Measurements from ENCODE around the gene SELE. TPM values are rescaled to one million over a fixed set of nuclear protein-coding genes. Genes with fewer than 3 reads are reported as not detected.

SELE gene
- total RNA-seq, 3 donors from 2014 or later = 0.35 to 0.67 (median 0.63) TPM

GRCh38 chr1:169739980-169740379, 6.1 kb upstream of the SELE start:
- no peaks in the 10 kb centered on the region for H3K36me3 ChIP-seq (ENCODE audit: low read depth)
- no peak for DNase-seq
- no peaks in the 10 kb centered on the region for H3K9me3 ChIP-seq
- intact Hi-C loops (cut with DNase I, micrococcal nuclease) = no loop called here
- TF ChIP-seq, protein P1, sequence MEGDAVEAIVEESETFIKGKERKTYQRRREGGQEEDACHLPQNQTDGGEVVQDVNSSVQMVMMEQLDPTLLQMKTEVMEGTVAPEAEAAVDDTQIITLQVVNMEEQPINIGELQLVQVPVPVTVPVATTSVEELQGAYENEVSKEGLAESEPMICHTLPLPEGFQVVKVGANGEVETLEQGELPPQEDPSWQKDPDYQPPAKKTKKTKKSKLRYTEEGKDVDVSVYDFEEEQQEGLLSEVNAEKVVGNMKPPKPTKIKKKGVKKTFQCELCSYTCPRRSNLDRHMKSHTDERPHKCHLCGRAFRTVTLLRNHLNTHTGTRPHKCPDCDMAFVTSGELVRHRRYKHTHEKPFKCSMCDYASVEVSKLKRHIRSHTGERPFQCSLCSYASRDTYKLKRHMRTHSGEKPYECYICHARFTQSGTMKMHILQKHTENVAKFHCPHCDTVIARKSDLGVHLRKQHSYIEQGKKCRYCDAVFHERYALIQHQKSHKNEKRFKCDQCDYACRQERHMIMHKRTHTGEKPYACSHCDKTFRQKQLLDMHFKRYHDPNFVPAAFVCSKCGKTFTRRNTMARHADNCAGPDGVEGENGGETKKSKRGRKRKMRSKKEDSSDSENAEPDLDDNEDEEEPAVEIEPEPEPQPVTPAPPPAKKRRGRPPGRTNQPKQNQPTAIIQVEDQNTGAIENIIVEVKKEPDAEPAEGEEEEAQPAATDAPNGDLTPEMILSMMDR (IDR thresholded peaks at IDR 0.05) = no peak
- ATAC-seq = no peak
- H3K4me3 ChIP-seq = no peak overlapping the region
- no peaks in the 10 kb centered on the region for H3K4me1 ChIP-seq (ENCODE audit: low read depth)

DNA sequence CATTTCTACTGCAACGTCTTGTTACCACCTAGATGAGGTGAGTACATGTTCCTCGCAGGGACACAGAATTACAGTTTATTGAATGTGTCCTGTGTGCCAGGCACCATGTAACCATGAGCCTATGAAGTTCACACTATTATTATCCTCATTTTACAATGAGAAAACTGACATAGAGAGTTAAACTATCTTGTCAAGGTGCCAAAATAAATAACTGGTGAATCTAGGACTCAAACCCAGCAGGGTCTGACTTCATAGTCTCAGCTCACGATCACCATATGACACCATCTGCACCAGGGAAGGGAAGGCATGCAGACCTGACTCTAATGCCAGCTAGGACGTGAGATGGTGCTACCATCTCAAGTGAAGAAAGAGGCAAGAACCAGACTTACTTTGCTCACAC, 2.4 kb downstream of the SELE start:
- no peak for ATAC-seq
- peaks cover 4% of the 10 kb centered on the region for H3K4me1 ChIP-seq (ENCODE audit: low read depth)
- intact Hi-C loops (cut with DNase I, micrococcal nuclease) = no loop called here
- H3K9me3 ChIP-seq = no peaks in the 10 kb centered on the region
- TF ChIP-seq, protein P1 (IDR thresholded peaks at IDR 0.05) = no peak
- DNase-seq = no peak
- no peak overlapping the region for H3K4me3 ChIP-seq
- no peaks in the 10 kb centered on the region for H3K36me3 ChIP-seq (ENCODE audit: low read depth)

- no peaks in the 10 kb centered on the region for H3K9me3 ChIP-seq
- DNase-seq (no peak), ATAC-seq (peak; percentile 52)
- H3K36me3 ChIP-seq (ENCODE audit: low read depth) = no peaks in the 10 kb centered on the region
- H3K4me1 ChIP-seq (ENCODE audit: low read depth) = peaks cover 4% of the 10 kb centered on the region
- intact Hi-C loops (cut with DNase I, micrococcal nuclease) = no loop called here
- no peak overlapping the region for H3K4me3 ChIP-seq
- TF ChIP-seq, protein P1 (IDR thresholded peaks at IDR 0.05) = no peak
Observed at GRCh38 chr1:169729991-169730390, 3.9 kb downstream of the SELE start.

DNA sequence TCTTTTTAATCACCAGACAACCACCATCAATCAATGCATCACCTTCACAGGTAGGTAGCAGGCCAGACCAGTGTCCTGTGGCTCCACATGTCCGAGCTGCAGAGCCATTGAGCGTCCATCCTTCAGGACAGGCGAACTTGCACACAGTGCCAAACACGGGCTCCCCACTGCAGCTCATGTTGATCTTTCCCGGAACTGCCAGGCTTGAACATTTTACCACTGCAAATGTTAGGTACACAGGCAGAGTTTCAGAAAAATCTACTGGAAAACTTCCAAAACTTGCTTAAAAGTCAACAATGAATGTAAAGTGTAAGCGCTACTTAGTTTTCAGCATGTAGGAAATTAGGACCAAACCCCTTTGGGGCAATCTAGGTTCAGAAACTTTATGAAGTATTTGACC, 6.6 kb downstream of the SELE start:
- ATAC-seq = peak; percentile 78
- TF ChIP-seq, protein P1 (IDR thresholded peaks at IDR 0.05) = no peak
- intact Hi-C loops (cut with DNase I, micrococcal nuclease) = no loop called here

DNA sequence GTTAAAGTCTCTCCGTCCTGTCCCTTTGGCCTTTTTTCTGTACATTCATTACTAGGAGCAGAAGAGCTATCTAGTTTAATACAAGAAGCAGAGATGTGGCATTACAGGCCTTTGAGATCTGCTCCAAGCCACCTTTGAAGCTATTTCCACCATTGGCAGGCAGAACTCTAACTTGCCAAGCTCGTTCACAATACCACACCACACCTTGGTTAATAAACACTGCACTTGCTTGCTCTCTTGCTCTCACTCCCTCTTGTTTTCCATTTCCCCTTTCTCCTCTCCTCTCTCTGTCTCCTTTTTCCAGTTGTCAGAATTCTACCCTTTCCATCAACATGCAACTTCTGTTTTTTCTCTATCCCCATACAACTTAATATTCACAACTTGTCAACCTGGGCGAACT, 7.0 kb downstream of the SELE start:
- Histone ChIP-seq H3K36me3 (ENCODE audit: low read depth) (no peaks in the 10 kb centered on the region), H3K4me1 (ENCODE audit: low read depth) (peaks cover 9% of the 10 kb centered on the region), H3K4me3 (no peak overlapping the region), H3K9me3 (no peaks in the 10 kb centered on the region)
- TF ChIP-seq, protein P1 (IDR thresholded peaks at IDR 0.05) = no peak
- intact Hi-C loops (cut with DNase I, micrococcal nuclease) = no loop called here
- DNase-seq (peak in 1 of 3 donors; percentile 30), ATAC-seq (peak; percentile 82)

More for the DNA sequence above, 6.6 kb downstream of the SELE start:
- peak; percentile 39 to 55 (median 40) for DNase-seq
- Histone ChIP-seq H3K4me1 (ENCODE audit: low read depth) (peaks cover 9% of the 10 kb centered on the region), H3K36me3 (ENCODE audit: low read depth) (no peaks in the 10 kb centered on the region), H3K4me3 (no peak overlapping the region), H3K9me3 (no peaks in the 10 kb centered on the region)

DNA sequence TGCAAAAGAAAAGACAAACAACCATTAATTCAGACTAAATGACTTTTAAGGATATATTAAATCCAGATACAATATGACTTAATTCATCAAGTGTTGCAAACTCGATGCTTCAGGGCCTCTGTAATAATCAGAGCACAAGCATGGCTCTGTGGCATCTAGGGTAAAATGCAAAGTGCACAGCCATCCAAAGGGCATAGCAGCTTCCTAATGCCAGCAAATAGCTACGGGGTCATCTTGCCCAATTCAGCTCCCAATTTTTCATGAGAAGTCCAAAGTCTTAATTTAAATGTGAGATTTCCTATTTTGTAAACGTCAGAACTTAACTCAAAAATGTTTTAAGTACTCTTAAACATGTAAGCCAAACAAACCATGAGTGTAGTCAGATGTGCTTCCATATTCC, 7.9 kb downstream of the SELE start:
- no peaks in the 10 kb centered on the region for H3K9me3 ChIP-seq
- TF ChIP-seq, protein P1 (IDR thresholded peaks at IDR 0.05) = no peak
- H3K4me3 ChIP-seq = no peak overlapping the region
- intact Hi-C loops (cut with DNase I, micrococcal nuclease) = no loop called here
- H3K36me3 ChIP-seq (ENCODE audit: low read depth) = no peaks in the 10 kb centered on the region
- no peak for ATAC-seq
- no peak for DNase-seq
- H3K4me1 ChIP-seq (ENCODE audit: low read depth) = peaks cover 9% of the 10 kb centered on the region
